HG02943 (cell line): ENCODE data around the gene PEPD.
"Not testable (repeated sequence)": the region's sequence is repeated elsewhere in the genome, so short reads cannot be mapped to it uniquely, and the experiment has no call there.

Experiments used
- ATAC-seq: cut with Tn5 transposase; IDR thresholded peaks from one replicate; pipeline ENCODE4 v1.9.1; 2021; ENCODE audit warnings: mild to moderate bottlenecking, low read depth, moderate library complexity; ENCODE audit not compliant: unreplicated experiment

The PEPD gene

DNA sequence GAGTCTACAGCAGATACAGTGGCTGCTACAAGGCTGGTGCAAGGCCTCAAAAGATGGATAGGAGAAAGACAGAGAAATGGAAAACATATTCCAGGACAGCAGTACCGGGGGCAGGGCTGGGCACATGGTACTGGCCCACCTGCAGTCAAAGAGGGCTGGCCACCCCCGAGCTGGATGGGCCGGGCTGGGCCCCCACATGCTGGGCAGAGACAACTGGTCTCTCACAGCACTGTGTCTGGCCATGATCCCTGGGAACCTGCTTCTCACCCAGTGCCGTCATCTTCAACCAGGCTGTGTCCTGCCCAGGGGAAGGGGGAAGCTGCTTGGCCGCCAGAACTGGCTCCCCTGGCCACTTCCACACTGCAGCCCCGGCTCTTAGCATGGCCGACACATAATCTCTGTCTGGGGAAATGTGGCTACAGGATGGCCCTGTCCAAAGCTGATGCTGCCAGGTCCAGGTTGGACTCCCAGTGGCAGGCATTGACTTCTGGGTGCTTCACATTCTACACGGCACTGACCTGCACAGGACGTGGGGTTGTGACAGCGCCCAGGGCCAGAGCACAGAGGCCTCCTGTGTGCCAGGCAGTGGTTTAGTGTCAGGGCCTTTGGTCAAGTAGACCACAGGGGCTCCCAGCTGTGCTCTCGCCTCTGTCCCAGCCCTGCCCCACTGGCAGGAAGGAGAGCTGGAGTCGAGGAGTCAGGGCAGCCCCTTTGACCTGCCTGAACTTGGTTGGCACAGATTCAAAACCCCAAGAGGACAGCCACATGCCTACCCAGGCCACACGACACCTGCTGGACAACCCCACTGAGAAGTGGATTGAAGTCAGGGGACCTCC, 21.7 kb downstream of the PEPD start:
- ATAC-seq, result no peak

DNA sequence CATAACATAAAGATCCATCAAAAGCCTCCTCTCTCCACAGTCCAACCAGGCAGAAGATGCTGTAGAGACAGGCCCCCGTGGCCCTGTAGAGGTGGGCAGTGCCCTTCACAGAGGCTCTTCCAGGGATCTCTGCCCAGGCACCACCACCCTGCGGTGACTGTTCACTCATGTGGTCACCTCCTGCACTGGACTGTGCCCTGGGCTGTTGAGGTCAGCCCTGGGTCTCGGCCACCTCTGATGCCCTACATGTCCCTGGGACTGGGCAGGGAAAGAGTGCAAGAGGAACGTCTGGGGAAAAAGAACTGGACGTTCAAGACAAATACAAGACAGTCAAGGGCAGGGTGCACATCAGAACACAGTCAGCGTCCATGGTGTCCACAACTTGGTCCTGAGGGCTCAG, 22.3 kb downstream of the PEPD start:
- ATAC-seq, result no peak

DNA sequence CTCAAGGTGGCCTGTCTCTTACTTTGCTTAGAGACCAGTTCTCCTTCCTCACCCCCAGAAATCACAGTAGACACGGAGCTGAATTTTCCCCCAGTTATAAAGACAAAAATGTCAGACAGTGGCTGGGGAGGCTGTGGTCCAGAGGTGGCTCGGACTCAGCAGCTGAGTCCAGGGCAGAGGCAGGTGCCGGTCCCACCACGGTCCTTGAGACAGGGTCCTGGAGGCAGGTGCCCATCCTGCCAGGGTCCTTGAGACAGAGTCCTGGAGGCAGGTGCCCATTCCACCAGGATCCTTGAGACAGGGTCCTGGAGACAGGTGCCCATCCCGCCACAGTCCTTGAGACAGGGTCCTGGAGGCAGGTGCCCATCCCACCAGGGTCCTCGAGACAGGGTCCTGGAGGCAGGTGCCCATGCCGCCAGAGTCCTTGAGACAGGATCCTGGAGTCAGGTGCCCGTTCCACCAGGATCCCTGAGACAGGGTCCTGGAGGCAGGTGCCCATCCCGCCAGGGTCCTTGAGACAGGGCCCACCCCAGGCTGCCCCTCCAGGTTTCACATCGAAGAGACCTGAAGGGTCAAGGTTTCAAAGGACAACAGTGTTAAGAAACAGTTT, 23.1 kb downstream of the PEPD start:
- no peak for ATAC-seq

DNA sequence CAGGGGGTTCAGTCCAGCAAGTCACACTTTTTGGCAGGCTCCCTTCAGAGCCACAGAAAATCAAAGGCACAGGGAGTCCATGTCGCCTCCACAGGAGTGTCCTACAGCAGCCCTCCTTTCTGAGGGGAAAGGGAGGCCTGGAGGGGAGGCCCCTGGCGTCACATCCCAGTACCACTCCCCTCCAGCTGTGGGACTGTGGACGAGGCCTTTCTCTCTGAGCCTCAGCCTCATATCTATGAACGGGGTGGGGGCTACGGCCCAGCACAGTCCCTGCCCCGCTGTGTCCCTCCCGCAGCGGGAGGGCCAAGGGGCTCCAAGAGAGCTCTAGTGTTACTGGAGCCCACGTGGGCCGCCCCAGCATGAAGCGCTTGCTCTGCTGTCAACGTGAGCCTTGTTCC, 23.8 kb downstream of the PEPD start:
- no peak for ATAC-seq

DNA sequence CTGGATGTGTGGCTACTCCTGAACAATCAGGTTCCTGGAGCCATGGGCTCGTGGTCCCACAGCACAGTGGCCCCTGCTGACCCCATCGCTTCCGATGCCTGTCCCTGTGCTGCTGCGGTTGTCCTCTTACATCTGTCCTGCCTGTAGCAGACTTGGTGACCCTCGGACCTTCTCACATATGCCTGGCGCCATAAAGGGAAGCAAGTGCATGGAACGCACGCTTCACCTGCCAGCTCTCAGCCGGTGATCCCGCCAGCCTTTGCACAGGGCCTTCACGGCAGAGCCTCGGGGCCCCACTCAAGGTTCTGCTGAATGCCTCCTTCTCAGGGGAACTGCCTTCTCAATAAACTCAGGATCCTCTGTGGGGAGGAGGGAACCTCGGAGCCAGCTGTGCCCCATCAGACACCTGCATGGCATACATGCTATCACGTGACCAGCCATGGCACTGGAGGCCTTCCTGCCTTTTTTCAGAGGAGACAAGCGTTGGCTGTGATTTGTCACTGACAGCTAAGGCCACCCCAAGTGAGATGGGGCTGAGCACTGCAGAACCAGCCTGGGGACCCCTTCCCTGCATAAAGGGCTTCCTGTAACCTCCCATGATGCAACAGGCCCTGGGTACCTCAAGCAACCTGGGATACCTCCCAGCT, 24.3 kb downstream of the PEPD start:
- ATAC-seq, result no peak

DNA sequence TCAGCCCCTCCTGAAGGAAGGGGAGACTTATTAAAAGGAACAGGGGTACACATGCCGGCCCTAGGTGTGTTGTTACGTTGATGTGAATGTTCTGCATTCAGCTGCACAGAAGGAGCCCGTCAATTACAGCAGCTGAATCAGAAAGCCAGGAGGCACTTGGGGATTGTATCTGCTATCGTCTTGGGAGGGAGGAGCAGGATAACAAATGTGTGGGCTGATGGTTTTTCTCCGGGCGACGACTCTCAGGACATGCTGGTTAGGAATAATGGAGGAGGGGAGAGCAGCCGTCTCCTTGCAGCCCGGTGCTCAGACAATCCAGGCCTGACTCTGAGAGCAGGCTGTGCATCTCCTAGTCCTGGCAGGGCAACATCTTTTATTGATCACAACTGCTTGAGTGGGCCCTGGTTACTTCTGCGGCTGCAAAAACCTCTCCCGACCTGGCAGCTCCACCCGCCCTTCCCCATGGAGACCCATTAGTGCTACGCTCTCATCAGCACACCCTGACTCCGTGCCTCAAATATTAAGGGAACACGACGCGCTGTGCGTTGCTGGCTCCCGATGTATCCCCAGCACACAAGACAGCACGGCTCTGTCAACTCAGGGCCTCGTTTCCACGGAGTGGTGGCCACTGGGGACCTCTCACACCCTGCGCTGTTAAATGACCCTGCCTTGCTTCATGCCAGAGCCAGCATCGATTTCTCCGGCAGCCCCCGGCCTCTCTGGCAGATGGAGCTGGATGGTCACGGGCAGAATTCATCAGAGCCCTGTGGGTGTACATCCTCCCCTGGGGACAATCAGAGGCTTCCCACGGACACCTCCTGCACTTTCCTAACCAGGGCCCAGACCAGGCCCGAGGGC, 25.3 kb downstream of the PEPD start:
- ATAC-seq, result no peak

DNA sequence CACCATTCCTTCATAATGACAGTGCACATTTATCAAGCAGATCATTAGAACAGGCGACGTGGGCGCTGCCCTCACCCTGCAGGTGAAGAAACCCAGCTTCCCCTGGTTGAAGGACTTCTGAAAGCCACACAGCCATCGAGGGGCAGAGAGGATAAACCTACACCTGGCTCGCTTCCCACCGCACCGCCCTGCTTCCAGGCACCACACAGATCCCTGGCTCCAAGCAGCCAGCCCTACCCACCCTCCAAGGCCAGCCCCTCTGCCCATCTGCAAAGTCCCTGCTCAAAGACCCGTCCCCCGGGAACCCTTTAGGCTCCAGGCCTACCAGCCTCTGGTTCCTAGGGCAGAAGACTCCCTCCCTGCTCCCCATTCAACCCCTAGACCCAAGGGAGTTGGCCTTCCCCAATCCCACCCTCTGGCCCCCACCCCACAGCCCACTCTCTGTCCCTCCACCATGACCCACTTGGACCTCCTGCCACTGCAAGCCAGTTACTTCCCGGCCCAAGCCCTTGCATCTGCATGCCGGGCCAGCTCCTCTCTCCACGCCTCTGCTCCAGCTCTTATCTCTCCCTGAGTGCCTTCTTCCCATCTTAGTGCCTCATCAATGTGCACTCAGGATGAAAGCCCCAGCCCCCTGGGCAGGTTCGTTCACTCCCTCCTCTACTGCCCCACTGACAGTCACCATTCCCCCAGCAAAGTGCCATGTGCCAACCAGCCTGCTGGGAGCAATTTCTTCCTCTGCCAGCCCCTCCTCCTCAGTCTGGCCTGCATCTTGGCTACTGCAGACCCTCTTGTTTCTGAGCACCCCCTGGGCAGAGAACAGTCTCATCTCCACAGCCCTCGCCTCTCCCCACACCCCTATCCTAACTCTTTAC, 28.0 kb downstream of the PEPD start:
- ATAC-seq, result no peak

DNA sequence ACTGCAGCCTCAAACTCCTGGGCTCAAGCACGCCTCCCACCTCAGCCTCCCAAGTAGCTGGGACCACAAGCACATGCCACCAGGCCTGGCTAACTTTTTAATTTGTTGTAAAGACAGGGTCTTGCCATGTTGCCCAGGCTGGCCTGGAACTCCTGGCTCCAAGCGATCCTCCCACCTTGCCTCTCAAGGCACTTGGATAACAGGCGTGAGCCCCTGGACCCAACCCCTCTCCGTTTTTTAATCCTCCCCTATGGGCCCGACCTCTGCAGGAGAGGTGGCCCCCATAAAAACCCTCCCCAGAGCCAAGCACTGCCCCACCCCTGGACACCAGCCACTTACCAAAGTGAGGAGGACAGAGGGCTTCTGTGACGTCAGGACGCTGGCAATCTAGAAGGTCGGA, 28.6 kb downstream of the PEPD start:
- no peak for ATAC-seq

DNA sequence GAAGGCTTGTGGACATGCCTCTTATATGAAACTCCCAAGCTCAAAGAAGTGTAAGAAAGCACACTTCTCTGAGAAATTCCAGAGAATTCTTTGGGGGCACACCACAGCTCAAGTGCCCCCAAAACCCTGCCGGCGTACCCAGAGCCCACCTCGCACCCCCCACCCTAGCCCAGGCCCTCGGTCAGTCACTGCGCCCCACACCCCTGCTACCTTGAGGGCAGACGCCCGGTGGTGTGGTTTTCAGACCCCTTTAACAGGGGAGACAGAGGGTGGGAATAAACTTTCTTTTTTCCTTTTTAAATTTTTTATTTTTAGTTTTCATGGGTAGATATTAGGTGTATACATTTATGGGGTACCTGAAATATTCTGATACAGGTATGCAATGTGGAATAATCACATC, 29.5 kb downstream of the PEPD start:
- no peak for ATAC-seq

DNA sequence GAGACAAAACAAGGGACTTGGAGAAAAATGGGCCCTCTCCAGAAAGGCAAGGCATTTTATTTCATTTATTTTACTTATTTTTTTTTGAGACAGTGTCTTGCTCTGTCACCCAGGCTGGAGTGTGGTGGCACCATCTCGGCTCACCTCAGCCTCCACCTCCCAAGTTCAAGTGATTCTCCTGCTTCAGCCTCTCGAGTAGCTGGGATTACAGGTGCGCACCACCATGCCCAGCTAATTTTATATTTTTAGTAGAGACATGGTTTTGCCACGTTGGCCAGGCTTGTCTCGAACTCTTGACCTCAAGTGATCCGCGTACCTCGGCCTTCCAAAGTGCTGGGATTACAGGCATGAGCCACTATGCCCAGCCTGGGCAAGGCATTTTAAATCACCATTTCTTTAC, 31.0 kb downstream of the PEPD start:
- not testable (repeated sequence) for ATAC-seq

DNA sequence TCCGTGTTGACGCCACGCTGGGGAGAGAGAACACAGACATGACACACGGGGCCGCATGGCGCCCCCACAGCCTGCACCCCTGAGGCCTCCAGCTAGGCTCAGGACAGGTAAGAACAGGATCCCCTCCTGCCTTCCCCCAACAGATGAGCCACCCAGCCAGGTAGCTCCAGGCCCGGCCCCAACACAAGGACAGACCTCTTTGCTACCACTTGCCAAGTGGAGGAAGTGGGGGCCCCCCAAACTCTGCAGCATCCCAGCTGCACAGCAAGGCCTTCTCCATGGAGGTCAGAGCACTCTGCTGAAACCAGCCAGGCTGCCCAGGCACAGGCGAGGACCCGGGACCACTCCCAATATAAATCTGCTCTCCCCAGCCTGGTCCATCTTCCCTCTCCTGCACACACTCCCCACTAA, 31.5 kb downstream of the PEPD start:
- ATAC-seq, result no peak

DNA sequence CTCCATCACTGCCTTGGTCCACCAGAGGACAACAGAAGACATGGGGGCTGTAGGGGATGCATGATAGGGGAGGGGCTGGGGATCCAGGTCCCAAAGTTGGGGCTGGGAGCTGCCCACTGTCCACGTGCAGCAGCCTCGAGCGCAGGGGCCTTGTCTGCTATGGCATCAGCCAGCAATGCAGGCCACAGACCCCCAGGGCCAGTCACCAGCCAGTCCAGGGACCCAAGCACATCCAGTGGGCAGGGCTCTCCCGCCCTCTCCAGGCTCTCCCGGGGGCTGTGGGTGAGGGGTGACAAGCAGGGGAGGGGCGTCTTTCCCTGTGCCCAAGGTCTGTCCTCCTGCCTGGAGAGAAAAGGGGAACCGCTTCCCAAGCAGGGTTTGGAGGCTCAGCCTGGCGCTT, 32.8 kb downstream of the PEPD start:
- no peak for ATAC-seq

DNA sequence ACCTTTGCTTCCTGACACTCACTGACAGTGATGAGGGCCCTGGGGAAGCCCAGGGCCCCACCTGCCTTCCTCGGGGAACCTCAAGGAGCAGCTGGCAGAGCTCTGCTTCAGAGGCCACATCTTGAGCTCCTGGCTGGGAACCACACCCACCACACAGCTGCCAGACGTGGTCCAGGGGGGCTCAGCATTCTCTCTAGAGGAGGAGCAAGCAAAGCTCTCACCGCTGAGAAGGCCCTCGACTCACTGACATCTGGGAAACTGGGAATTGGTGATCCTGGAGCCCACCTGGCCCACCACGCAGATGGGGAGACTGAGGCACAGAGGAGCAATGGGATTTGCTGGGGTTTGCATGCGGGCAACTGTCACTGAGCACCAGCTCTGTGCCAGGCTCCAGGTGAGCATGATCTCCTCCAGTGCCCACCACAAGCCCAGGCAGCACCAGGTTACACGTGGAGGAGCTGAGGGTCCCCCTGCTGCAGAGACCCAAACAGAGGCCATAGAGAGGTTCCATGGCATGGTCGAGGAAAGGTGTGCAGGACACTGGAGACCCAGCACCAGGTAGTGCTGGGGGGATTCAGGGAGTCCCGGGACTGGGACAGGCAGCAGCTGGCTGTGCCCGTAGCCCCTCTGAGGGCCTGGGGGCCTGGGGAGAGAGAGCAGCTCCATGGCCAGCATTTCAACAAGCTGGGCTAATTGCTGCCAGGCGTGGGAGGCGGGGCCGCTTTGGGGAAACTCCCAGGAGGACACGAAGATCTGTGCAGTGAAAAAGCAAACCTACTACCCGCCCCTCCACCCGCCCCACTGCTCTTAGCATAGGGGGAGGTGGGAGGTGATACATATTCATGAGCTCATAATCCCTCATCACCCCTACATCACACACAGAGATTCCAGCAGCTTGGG, 33.4 kb downstream of the PEPD start:
- no peak for ATAC-seq

DNA sequence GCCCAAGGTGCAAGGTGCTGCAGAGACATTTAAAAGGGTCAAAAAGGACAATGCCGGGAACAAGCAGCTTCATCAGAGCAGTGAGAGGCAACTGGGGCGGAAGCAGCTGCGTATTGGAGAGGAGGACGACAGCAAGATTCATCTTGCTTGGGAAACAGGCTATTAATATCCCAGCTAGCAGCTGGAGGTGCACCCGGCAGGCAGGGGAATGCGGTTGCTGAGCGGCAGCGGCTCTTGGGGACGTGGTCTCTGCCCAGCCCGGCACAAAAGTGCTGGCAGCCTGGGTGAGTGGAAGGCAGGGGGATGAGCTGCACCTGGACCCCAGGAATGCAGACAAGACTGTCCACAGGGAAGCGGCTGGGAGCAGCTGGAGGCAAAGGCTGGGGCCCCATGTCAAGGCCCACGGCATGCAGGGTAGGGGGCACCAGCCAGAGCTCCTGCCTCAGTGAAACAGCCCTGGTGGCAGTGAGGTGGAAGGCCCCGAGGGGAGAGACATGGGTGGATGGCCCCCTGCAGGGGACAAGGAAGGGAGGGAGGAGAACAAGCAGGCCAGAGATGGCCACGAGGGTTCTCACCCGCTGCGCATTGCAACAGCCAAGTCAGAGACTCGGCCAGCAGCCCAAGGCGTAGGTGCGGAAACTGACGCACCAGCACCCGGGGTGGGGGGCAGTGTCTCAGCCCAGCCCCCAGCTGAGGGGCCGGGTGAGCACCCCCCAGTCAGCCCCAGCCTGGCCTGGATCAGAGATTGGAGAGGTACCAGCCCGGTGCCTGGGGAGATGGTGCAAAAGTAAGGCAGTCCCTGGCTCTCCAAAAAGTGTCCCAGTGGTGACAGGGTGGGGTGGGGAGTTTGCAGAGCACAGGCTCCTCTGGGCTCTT, 34.4 kb downstream of the PEPD start:
- ATAC-seq, result no peak

DNA sequence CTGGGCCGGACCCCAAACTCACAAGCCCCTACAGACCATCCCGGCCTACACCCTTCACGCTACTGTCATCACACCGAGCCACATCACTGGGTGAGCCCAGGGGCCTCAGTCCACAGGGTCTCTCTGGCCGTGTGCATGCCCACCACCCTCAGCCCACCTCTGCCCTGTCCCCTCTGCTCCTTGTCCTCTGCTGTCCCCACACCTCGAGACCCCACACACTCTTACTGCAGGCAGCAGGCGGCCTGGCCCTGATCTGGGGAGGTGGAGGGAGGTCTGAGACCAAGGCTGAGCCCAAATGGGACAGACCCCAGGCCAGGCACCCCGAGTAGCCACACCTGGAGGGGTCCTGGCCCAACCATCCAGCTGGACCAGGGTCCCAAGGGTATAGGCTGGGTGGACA, 35.2 kb downstream of the PEPD start:
- ATAC-seq, result no peak

DNA sequence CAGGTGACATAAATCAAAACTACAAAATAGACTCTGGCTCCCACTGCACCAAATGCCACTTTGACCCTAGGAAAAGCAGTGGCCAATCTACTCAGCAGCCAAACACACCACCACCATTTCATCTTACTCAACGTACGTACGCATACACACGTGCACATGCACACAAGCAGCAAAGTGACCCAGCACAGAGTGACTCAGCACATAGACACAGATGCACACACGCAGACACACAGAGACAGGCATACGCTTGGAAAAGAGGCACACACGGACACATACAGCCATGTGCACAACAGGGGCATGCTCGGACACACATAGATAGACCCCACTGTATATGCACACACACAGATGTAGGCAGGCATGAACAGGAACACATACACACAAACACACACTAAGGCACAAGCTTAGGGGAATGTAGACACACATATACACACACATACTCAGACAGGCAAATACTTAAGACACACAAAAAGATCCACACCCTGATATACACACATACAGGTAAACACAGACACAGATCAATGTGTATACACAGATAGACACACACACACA, 37.3 kb downstream of the PEPD start:
- no peak for ATAC-seq

DNA sequence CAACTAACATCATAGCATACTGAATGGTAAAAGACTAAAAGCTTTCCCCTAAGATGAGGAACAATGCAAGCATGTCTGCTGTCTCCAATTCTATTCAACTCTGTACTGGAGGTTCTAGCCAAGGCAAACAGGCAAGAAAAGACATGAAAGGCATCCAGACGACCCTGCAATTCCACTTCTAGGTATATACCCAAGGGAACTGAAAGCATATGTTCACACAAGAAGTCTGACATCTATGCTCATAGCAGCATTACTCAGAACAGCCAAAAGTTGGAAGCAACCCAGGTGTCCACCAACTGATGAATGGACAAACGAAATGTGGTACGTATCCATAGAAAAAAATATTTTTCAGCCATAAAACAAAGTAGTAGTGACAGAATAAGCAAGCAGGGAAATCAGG, 39.1 kb downstream of the PEPD start:
- no peak for ATAC-seq

DNA sequence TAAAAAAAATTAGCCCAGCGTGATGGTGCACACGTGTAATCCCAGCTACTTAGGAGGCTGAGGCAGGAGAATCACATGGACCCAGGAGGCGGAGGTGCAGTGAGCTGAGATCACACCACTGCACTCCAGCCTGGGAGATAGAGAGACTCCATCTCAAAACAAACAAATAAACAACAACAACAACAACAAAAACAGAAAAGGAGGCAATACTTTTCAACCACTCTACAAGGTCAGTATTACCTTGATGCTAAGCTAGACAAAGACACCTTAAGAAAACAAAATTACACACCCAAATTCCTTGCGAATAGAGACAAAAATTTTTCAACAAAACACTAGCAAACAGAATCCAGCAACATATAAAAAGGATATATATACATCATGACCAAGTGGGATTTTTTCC, 39.7 kb downstream of the PEPD start:
- no peak for ATAC-seq
